Measurements from ENCODE around the gene RAMP3. TPM values are rescaled to one million over a fixed set of nuclear protein-coding genes. Genes with fewer than 3 reads are reported as not detected.

The RAMP3 gene
- total and polyA plus RNA-seq, 9 of the 15 experiments (the other 6 are each of a cell fraction or from before 2014, with no cell fraction given): not detected

- Histone ChIP-seq H3K9me3 (replicated peaks; ENCODE audit: control insufficient read depth, insufficient read depth, low read depth, low read length) (no peaks in the 10 kb centered on the region), H3K27me3 (ENCODE audit: control insufficient read depth in 2 of 2, insufficient read depth in 2 of 2, low read length in 2 of 2) (no peaks in the 10 kb centered on the region), H3K36me3 (ENCODE audit: control insufficient read depth, insufficient read depth, low read length) (peaks cover 3% of the 10 kb centered on the region; the same call in 2 of the 3 replicates), H3K9me1 (ENCODE audit: control insufficient read depth, insufficient read depth, low read length) (no peaks in the 10 kb centered on the region), H3K79me2 (ENCODE audit: control insufficient read depth, insufficient read depth, low read length) (peaks cover 24% of the 10 kb centered on the region), H3K4me3 (no peak overlapping the region), H3K9ac (ENCODE audit: insufficient read depth in 1 of 2, low read depth in 2 of 2, low read length in 2 of 2) (no peak overlapping the region), H3K4me1 (replicated peaks in 1 of 2; ENCODE audit: control insufficient read depth in 2 of 2, insufficient read depth in 2 of 2, low read length in 2 of 2) (peaks cover 6 to 8% of the 10 kb centered on the region in 2 experiments; a peak in 4 of 5 replicates), H2AFZ (ENCODE audit: low read depth, low read length) (no peak overlapping the region), H4K20me1 (replicated peaks; ENCODE audit: control insufficient read depth, insufficient read depth, low read length) (no peaks in the 10 kb centered on the region), H3K27ac (ENCODE audit: extremely low read depth, low read depth, low read length) (no peak overlapping the region), H3K4me2 (ENCODE audit: insufficient read depth, low read length) (no peak overlapping the region; the same call in 1 of the 2 replicates)
- ATAC-seq (no peak), FAIRE-seq (no peak), DNase-seq (ENCODE audit: extremely low read depth in 1 of 4, low spot score in 3 of 4) (no peak)
- intact Hi-C loops (cut with micrococcal nuclease): loop anchor here (5.0 kb wide), 1 partner anchor 128 kb away; no protein-coding TSS in a partner anchor
- no peak for TF ChIP-seq ELF1 (tag; IDR thresholded peaks at IDR 0.05)
- TF ChIP-seq FOXA3 (CRISPR knock-in tag; conservative IDR thresholded peaks at IDR 0.05 in 1 of 2, IDR thresholded peaks at IDR 0.05 in 1 of 2): no peak
- TF ChIP-seq MEIS2 (IDR thresholded peaks at IDR 0.05; ENCODE audit: partially characterized antibody): peak; percentile 10
- TF ChIP-seq SPI1 (IDR thresholded peaks at IDR 0.05; ENCODE audit: borderline replicate concordance, low read depth, low read length): peak; percentile 38; the same call in 1 of the 2 replicates
- TF ChIP-seq KDM4B (IDR thresholded peaks at IDR 0.05; ENCODE audit: borderline replicate concordance in 2 of 2, low read depth in 1 of 2): no peak
- peak; percentile 4; the same call in 1 of the 2 replicates for TF ChIP-seq ZNF316 (IDR thresholded peaks at IDR 0.05)
- no peak for TF ChIP-seq ZNF121 (CRISPR knock-in tag; conservative IDR thresholded peaks at IDR 0.05)
- no peak for TF ChIP-seq UBTF (IDR thresholded peaks at IDR 0.05; ENCODE audit: borderline replicate concordance in 1 of 2, low read depth in 2 of 2, low read length in 2 of 2)
- no peak for TF ChIP-seq SMARCC2 (IDR thresholded peaks at IDR 0.05; ENCODE audit: low read depth)
- TF ChIP-seq FOSL1 (tag; conservative IDR thresholded peaks at IDR 0.05): no peak
- ChIA-PET POLR2A (interaction anchor here (0.9 to 1.6 kb wide), 4 partner anchors 10 to 159 kb away, joined by 3 to 6 read pairs (median 4); no protein-coding TSS in a partner anchor), CTCF (ENCODE audit: low intra/inter-chr PET ratio) (interaction anchor here (0.6 kb wide), 1 partner anchor 213 kb away, joined by 3 read pairs; no protein-coding TSS in a partner anchor)
- BruUV-seq (replicated peaks): no TSS peak
- in situ Hi-C loops (cut with MboI): no loop called here
These were observed 42.7 kb upstream of the RAMP3 start for GRCh38 chr7:45114926-45115325.
